Activated CD4-positive, CD25-positive, alpha-beta regulatory T cell treated with anti-CD3 and anti-CD28 coated beads, Interleukin-2, amount 50 U/mL, for 16 hours (primary cell): ENCODE results near the gene ADAMTS2.
"Not testable (repeated sequence)": the region's sequence is repeated elsewhere in the genome, so short reads cannot be mapped to it uniquely, and the experiment has no call there.

ENCODE experiments used
- DNase-seq: peaks from one replicate; pipeline ENCODE4 v3.0.0-alpha.2; 2020; ENCODE audit warnings: low read depth, low spot score

ADAMTS2 gene

DNA sequence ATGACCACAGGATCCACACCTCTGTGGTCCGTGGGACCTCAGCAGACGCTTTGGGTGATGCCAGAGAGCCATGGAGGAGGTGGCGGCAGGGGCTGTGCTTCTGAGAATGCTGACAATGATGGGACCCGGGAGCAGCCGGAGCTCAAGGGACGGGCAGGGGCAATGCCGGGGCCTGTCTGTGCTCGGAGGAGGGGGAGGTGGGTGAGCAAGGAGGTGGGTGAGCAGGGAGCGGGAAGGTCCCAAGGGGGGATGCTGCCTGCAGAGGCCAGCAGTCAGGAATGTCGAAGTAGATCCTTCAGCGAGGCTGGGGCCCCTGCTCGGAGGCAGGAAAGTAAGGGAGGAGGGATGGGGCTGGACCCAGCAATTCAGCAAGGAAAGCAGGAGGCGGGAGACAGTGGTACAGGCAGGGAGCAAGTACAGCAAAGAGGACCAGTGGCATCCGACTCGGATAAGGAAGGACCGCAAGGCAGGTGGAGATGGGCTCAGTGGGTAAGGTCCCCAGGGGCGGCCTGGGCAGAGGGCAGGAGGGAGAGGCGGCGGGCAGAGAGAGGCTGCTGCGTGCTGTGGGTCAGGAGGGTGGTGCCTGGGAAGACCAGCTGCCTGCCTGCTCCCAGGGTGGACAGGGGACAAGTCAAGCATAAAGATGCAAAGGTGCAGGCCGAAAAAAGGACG is 49.0 kb downstream of the ADAMTS2 start:
- DNase-seq, result no peak

DNA sequence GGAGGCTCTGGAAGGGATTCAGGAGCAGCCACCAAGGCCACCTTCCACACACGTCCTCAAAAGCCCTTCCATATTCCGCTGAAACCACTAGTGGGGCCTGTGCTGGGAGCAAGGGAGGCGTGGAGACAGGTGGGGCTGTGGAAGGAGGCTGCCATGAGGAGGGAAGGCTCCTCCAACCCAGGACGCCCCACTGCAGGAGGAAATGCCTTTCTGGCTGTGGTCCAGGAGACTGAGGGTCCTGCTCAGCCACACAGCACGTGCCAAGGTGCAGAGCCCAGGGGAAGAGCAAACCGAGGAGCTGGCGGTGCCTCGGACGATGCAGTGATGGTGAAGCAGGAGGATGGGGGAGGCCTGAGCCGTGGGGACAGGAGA is 49.5 kb downstream of the ADAMTS2 start:
- no peak for DNase-seq

DNA sequence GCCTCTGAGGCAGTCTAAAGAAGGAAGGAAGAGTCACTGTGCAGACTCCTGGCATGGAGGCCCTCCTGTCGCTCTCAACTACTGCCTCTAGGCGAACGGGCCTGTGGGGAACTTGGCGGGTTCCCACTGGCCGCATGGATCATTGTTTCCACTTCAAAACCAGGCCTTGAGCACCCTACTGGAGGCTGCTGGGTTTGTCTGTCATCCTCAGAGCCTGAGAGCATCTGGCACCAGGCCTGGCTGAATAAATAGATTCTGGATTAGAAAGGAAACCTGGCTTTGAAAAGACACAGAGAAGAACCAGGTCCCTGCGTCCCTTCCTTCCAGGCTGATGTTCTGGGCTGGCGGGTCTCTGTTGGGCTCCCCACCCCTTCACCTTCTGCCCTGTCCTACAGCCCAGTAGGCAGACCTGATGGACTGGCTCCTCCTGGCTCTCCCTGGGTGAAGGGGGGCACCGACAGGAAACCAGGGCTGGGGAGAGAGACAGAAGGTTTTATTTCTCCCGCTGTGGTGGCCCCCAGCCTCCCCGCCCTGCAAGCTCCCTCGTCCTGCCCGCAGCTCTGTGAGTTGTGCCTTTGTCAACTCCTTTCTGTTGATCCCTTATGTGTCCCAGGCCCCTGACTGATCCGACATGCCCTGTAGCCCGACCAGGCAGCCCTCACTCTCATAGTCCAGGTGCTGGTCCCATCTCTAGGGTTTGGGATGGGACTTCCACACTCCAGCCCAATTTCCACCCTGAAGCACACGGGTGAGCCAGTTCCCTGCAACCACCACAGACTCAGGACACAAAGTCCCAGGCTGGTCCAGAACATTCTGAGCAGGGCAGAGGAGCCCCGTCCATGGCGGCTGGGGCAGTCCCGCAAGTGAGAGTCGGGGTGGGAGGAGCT is 50.1 kb downstream of the ADAMTS2 start:
- DNase-seq, result no peak

DNA sequence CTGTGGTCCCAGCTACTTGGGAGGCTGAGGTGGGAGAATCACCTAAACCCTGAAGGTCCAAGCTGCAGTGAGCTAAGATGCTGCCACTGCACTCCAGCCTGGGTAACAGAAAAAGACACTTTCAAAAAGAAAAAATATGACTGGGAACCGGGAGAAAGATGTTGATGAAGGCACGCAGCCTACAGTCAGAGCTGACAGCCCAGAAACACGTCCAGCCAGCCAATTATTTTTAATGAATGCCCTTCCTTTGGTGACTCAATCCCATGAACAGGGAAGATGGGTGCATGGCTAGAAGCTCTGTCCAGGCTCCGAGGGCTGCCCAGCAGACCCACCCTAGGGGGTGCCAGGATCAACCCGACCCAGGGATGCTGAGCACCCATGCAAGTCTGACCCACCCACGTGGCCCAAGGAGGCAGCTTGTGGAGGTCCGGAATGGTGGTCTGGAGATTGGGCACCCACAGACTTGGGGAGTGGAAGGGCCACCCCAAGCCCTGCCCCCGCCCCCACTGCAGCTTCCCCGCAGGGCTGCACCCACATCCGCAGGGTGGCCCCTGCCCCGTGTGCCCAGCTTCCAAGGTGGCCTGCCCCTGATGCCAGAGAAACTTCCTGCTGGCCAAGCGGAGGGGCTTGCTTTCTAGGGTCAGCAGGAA is 51.0 kb downstream of the ADAMTS2 start:
- no peak for DNase-seq

DNA sequence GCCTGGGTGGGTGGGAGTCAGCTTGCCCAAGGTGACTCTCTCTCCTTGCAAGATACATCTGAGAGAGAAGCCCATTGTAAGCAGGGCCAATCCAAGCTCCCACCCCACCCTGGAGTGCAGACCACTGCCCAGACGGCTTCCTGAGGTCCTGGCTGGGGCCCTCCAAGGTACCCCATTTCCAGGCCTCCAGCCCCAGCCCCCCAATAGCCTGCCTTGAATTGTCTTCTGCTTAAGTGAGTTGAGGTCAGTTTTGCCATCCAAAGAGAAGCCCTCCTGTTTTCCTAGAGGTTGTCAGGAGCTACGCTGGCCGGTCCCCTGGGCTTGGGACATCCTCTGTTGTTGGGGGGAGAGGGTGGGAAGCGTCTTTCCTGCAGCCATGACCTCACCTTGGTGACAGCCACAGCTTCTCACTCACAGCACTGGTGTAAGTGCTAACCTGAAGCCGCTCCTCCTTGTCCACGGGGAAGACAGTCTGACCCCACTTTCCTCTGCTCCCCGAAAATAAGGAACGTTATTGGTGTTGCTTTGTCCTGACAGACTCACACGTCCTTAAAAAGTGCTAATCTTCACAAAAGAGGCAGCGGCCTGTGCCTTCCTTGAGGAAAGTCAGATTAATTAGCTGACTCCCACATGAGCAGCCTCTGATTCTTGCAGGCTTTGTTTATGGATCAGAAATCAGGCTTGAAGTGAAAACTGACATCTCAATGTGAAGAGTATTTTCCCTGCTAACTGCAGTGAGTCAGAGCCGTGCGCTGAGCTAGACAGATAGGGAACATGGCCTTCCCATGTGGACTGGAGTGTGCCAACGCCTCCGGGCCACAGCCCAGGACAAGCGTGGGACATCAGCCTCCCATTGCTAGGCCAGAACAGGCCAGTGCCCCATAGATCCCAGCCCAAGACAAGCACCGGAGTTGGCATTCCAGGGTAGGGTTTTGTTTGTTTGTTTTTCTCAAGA is 52.3 kb downstream of the ADAMTS2 start:
- DNase-seq, result no peak

DNA sequence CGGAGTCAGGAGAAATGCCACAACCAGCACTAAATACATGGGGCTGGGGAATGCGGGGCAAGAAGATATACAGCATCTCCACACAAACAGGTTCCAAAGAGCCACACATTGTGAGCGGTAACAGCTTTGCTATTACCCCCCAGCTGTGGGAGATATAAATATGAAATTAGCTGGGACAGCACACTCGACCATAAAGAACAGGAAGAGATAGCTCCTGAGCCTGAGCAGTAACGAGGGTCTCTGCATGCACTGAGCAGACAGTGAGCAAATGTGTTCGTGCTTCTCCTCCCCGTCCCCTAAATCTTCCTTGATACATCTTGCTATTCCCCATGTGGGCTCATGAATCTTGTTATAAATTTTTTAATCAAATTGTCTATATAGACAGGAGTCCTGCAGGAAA is 53.1 kb downstream of the ADAMTS2 start:
- no peak for DNase-seq

DNA sequence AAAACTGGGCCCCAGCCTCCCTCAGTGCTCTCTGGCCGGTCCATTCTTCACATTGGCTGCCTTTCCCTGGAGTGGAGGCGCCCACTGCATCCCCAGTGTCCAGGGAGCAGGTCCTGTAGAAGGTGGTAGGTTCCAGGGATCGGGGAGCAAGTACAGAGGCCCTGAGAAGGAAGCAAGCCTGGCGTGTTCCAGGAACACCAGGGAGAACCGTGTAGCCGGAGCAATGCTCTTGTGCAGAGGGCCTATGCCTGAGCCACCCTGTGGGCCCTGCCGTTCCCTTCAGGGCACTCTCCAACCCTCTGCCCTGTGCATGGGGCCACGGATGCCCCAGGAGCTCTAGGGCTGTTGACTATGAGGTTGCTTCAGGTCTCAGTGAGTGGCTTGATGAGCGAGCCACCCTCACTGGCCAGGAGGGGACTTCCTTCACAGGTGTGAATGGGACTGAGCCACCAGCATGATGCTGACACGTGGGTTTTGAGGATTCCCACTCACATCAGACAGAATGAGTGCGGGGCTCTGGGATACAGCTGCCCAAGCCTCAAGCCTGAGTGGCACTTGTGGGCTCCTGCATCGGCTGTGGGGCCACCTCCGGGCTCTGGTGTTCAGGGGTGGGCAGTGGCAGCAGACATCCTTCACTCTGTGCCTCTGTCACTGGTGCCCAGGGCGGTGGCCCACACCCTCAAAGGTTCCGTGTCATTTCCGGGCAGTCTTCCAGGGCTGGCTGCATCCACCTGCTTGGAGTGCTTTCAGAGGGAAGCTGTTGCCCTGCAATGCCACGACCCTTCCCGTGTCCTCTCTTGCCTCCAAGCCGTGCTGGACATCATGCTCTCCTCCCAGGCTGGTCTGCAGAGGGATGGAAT is 54.4 kb downstream of the ADAMTS2 start:
- no peak for DNase-seq

DNA sequence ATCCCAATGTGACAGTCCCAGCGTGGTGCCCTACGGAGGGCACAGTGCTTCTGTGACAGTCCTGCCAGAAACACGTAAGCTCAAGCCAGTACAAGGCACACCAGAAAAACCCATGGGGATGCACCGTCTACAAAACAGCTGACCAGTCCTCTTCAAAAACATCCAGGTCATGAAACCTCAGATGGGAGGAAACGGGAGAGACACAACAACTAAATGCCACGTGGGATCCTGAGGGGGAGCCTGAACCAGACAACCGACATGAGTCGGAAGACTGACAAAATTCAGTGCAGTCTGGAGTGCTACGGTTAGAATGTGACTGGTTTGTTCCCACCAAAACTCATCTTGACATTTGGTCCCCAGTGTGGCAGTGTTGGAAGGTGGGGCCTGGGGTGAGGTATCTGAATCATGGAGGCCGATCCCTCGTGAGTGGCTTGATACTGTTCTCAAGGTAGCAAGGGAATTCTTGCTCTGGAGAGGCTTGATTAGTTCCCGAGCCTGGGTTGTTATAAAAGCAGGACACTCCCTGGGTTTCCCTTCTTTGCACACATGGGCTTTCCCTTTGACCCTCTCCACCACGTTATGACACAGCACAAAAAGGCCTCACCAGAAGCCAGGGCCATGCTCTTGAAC is 55.4 kb downstream of the ADAMTS2 start:
- DNase-seq, result no peak

DNA sequence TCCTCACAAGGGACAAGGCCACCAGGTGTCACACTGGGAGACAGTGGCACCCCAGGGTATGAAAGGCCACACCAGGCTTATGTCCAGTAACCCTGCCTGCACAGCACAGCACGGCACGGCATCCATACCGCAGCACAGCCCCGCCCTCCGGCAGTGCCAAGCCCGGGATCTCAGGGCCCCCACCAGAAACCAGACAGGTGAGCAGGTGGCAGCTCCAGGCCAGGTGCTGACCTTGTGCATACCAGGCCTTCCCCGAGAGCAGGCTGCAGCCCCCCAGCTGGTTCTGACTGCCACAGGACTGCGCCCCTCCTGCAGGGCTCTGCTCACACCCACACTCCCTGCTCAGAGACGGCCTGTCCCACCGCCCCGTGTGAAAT is 56.5 kb downstream of the ADAMTS2 start:
- no peak for DNase-seq

DNA sequence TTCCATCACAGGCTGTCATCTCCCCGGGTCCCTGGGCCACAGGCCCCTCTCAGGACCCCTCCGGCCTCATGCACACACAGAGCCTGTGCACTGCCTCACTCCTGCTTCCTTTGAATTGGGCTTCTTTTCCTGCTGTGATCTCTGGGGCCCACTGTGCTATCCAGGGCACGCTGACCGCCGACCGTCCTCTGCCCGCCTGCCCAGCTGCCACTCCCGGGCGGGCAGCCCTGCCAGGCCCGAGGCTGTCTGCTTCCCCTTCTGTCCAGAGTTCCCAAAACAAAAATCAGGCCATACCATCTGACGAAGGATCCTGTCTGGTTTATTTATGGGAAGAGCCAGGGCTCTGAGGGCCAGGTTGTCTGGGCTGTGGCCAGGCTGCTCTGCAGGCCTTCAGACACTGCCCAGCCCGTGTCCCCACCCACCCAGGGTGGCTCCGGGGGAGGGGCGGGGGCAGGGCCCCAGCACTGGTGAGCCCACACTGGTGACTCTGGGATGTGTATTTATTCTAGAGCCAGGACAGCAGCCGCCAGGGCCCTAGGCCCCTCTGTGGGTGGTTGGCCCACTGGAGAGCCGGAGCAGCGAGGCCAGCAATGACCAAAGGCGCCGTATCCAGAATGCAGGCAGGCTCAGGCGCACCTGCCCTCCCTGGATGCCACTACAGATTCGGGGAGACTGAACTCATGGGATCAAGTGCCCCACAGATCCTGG is 57.0 kb downstream of the ADAMTS2 start:
- no peak for DNase-seq

DNA sequence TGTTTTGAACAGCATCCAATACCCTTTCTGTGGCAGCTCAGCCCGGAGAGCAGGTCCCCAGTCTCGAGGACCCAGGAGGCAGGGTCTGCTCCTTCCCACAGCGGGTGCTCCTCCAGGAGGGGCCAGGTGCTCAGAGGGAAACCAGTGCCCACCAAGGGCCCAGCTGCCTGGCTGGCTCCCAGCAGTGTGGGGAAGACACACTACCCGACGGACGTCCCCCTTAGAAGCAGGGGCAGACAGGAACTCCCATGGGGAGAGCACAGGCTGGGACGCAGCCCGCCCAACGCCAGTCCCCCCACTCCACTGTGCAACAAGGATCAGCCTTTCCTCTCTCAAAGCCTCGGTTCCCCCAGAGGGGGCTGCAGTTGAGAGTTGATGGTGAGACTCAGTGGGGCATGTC is 57.6 kb downstream of the ADAMTS2 start:
- no peak for DNase-seq

DNA sequence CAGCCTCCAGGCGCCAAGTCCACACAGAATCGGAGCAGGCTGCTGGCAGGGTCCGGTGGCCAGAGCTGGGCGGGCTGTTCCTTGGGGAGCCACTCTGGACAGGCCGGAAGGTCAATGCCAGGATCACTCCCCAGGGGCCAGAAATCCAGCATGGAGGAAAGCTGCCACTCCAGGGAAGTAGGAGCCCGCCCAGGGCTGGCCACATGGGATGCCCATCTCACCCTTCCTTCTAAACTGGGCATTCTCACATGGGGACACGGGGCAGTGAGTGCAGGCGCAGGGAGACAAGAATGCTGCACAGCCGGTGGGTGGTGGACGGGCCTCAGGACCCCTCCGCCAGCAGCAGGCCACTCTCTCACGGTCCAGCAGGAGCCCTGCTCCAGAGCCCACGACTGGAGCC is 58.2 kb downstream of the ADAMTS2 start:
- DNase-seq, result no peak

DNA sequence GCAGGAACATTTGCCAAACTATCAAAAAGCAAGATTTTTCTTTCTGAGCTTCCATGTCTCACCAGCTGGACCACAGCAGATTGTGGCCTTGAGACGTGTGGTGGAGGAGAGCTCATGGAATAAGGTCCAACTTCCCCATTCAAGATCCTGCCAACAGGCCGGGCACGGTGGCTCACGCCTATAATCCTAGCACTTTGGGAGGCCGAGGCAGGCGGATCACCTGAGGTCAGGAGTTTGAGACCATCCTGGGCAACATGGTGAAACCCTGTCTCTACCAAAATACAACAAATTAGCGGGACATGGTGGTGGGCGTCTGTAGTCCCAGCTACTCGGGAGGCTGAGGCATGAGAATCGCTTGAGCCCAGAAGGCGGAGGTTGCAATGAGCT is 59.5 kb downstream of the ADAMTS2 start:
- not testable (repeated sequence) for DNase-seq

DNA sequence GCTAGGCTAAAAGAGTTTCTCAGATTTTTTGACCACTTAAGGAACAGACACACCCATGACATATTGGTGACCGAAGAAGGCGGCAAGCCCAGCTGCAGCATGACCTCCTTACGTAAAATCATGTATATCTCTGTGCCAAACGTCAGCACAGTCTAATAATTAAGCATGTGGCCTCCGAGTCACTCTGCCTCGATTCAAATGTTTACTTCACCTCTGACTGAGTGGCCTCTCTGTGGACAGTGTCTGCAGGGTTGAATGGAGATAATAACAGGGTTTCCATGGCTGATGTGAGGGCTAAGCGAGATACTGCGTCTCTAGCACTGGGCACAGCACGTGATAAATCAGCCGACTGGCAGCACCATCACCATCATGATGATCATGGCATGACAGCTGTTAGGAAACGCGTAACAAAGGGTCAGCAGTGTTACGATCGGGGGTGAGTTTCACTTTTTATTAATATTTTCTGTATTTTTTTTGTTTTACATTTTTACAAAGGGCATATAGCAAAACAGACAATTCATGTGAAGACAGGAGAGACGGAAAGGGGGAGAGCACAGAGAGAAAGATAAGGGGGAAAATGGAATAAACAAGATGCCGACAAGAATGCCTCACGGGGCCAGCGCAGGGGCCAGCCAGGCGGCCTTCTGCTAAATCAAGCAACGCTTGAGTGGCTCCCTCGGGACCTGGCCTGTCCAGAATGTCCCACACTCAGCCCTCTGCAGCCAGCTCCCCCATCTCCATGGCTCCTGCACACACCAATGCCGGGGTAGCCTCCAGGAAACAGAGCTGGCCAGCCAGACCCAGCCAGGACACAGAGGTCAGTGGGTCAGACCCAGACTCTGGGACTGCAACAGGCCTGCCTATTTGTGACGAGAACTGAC is 60.3 kb downstream of the ADAMTS2 start:
- no peak for DNase-seq

DNA sequence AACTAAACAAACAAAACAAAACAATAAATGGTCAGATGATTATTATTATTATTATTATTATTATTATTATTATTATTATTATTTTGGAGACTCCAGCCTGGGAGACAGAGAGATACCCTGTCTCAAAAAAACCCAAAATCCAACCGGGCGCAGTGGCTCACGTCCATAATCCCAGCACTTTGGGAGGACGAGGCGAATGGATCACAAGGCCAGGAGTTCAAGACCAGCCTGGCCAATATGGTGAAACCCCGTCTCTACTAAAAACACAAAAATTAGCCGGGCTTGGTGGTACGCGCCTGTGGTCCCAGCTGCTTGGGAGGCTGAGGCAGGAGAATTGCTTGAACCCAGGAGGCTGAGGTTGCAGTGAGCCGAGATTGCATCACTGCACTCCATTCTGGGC is 61.4 kb downstream of the ADAMTS2 start:
- not testable (repeated sequence) for DNase-seq

DNA sequence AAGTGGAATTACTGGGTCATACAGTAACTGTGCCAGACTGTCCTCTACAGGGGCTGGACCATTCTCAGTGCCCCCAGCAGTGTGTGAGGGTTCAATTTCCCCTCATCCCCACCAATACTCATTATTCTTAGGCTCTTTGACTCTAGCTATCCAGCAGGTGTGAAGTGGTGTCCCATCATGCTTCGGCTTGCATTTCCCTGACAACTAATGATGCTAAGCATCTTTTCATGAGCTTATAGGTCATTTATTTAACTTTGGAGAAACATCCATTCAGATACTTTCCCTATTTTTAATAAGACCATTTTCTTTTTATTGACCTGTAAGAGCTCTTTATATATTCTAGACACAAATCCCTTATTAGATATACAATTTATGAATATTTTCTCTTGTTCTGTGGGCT is 63.6 kb downstream of the ADAMTS2 start:
- no peak for DNase-seq

DNA sequence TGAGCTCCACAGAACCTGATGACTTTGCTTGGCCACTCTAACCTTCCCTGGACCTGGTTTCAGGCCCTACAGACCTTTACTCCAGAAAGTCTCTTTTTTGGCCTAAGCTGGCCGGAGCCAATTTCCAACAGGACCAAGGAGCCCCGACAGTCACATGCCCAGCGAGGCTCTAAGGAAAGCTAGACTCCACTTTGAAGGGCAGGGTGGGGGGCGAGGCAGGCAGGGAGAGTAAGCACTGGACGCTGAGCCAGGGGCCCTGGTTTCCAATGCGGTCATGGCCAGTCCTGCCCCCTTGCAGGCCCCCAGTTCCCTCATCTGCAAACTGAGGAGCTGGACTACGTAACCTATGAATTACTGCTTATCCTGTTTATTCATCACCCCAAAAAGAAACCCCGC is 65.2 kb downstream of the ADAMTS2 start:
- no peak for DNase-seq

DNA sequence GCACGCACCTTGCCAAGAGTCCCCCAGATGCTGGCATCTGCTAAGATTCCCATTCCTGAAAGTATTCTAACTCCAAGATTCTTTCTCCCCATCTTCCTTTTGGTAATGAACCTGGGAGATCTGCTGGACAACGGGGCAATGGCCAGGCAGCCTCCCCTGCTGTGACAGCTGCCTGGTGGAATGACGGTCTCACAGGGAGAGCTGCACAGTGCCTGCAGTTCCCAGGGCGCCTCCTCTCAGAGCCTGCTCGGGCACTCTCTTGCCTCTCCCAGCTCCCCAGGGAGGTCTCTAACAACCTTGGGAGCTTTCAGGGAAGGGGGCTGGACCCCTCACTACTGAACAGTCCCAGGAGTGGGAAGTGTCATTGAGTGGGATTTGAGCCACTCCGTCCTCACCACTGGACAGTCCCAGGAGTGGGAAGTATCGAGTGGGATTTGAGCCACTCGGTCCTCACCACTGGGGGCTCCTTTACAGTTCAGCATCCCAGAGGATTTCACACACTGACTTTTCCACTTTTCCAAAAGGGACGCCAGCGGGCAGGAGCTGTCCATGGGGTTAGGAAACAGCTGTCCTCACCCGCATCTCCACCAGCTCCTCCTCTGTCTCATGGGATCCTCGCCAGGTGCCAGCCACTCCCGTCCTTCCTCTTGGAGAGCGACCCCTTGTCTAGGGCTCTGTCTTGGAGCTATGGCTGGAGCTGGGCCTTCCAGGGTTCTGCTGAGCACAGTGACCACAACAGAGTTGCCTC is 65.7 kb downstream of the ADAMTS2 start:
- DNase-seq, result no peak
